ENCODE measurements around the gene MDM4.

MDM4 gene

GRCh38 chr1:204599596-204599995 is 83.4 kb downstream of the MDM4 start:
- Mint-ChIP-seq H3K4me1 (ENCODE audit: low read depth) (peaks cover 5% of the 10 kb centered on the region), H3K27me3 (no peaks in the 10 kb centered on the region), H3K9me3 (no peaks in the 10 kb centered on the region), H3K36me3 (ENCODE audit: low read depth) (no peaks in the 10 kb centered on the region), H3K27ac (no peak overlapping the region), H3K4me3 (no peak overlapping the region)
- intact Hi-C loops (cut with micrococcal nuclease): no loop called here

- H3K9me3 Mint-ChIP-seq: no peaks in the 10 kb centered on the region
- no peaks in the 10 kb centered on the region for H3K36me3 Mint-ChIP-seq (ENCODE audit: low read depth)
- no peak overlapping the region for H3K27ac Mint-ChIP-seq
- intact Hi-C loops (cut with micrococcal nuclease): no loop called here
- peaks cover 5% of the 10 kb centered on the region for H3K4me1 Mint-ChIP-seq (ENCODE audit: low read depth)
- H3K27me3 Mint-ChIP-seq: no peaks in the 10 kb centered on the region
- H3K4me3 Mint-ChIP-seq: no peak overlapping the region
Observed at GRCh38 chr1:204600203-204600602, 84.0 kb downstream of the MDM4 start.

GRCh38 chr1:204600968-204601367 is 84.8 kb downstream of the MDM4 start:
- Mint-ChIP-seq H3K9me3 (no peaks in the 10 kb centered on the region), H3K36me3 (ENCODE audit: low read depth) (no peaks in the 10 kb centered on the region), H3K4me3 (no peak overlapping the region), H3K27ac (no peak overlapping the region), H3K4me1 (ENCODE audit: low read depth) (peaks cover 5% of the 10 kb centered on the region), H3K27me3 (peaks cover under 1% of the 10 kb centered on the region)
- intact Hi-C loops (cut with micrococcal nuclease): no loop called here

GRCh38 chr1:204602111-204602579 is 85.9 kb downstream of the MDM4 start:
- intact Hi-C loops (cut with micrococcal nuclease): no loop called here
- H3K36me3 Mint-ChIP-seq (ENCODE audit: low read depth): no peaks in the 10 kb centered on the region

GRCh38 chr1:204602871-204603542 is 86.8 kb downstream of the MDM4 start:
- peaks cover 4% of the 10 kb centered on the region for H3K4me1 Mint-ChIP-seq (ENCODE audit: low read depth)
- intact Hi-C loops (cut with micrococcal nuclease): no loop called here
- no peaks in the 10 kb centered on the region for H3K36me3 Mint-ChIP-seq (ENCODE audit: low read depth)
- H3K4me3 Mint-ChIP-seq: no peak overlapping the region
- no peaks in the 10 kb centered on the region for H3K9me3 Mint-ChIP-seq
- H3K27ac Mint-ChIP-seq: no peak overlapping the region
- peaks cover 11% of the 10 kb centered on the region for H3K27me3 Mint-ChIP-seq

More at GRCh38 chr1:204602111-204602579, 85.9 kb downstream of the MDM4 start:
- H3K27me3 Mint-ChIP-seq: peaks cover 4% of the 10 kb centered on the region
- H3K4me3 Mint-ChIP-seq: no peak overlapping the region
- H3K27ac Mint-ChIP-seq: no peak overlapping the region
- peaks cover 5% of the 10 kb centered on the region for H3K4me1 Mint-ChIP-seq (ENCODE audit: low read depth)
- H3K9me3 Mint-ChIP-seq: no peaks in the 10 kb centered on the region

GRCh38 chr1:204605791-204606190 is 89.6 kb downstream of the MDM4 start:
- Mint-ChIP-seq H3K27me3 (peaks cover 15% of the 10 kb centered on the region), H3K4me3 (no peak overlapping the region), H3K36me3 (ENCODE audit: low read depth) (no peaks in the 10 kb centered on the region), H3K27ac (no peak overlapping the region), H3K9me3 (no peaks in the 10 kb centered on the region), H3K4me1 (ENCODE audit: low read depth) (no peaks in the 10 kb centered on the region)
- intact Hi-C loops (cut with micrococcal nuclease): no loop called here
